Measurements from ENCODE around the gene CD40.

Gene CD40

DNA sequence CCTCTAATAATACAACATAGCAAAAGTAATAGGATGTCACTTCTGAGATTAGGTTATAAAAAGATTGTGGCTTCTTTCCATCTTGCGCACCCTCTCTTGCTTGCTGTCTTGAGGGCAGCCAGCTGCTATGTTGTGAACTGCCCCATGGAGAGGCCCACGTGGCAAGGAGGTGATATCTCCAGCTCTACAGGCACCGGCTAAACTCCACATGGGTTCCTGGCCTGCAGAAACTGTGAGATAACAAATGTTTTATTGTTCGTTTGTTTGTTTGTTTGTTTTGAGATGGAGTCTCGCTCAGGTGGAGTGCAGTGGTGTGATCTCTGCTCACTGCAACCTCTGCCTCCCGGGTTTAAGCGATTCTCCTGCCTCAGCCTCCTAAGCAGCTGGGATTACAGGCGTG lies 38.0 kb downstream of the CD40 start:
- DNase-seq (ENCODE audit: low read depth) = no peak
- TF ChIP-seq, protein P1, sequence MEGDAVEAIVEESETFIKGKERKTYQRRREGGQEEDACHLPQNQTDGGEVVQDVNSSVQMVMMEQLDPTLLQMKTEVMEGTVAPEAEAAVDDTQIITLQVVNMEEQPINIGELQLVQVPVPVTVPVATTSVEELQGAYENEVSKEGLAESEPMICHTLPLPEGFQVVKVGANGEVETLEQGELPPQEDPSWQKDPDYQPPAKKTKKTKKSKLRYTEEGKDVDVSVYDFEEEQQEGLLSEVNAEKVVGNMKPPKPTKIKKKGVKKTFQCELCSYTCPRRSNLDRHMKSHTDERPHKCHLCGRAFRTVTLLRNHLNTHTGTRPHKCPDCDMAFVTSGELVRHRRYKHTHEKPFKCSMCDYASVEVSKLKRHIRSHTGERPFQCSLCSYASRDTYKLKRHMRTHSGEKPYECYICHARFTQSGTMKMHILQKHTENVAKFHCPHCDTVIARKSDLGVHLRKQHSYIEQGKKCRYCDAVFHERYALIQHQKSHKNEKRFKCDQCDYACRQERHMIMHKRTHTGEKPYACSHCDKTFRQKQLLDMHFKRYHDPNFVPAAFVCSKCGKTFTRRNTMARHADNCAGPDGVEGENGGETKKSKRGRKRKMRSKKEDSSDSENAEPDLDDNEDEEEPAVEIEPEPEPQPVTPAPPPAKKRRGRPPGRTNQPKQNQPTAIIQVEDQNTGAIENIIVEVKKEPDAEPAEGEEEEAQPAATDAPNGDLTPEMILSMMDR (conservative IDR thresholded peaks at IDR 0.05; ENCODE audit: low read depth, low read length) = no peak
- no peak overlapping the region for H3K4me3 ChIP-seq (ENCODE audit: low read depth, low read length)

DNA sequence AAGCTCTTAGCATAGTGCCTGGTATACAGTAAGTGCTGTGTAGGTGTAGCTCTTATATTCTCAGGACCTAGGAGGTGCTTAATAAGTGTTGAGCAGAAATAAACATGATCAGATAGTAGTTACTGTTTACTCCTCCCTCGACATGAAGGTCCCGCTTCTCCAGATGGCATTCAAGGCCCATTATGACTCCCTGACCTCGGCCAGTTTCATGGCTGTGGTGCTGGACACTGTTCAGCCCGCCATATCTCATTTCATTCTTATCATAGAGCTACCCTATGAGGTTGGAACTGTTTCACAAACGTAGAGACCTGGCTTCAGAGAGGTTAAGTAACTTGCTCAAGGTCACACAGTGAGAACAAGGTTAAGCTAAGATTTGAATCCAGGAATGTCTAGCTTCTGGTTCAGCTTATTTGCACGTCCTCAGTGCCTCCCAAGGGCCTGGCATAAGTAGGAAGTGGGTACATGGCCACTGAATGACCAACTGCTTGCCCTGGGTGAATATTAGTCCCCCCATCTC lies 39.0 kb downstream of the CD40 start:
- H3K4me3 ChIP-seq (ENCODE audit: low read depth, low read length) = no peak overlapping the region
- no peak for DNase-seq (ENCODE audit: low read depth)
- TF ChIP-seq, protein P1 (conservative IDR thresholded peaks at IDR 0.05; ENCODE audit: low read depth, low read length) = no peak

DNA sequence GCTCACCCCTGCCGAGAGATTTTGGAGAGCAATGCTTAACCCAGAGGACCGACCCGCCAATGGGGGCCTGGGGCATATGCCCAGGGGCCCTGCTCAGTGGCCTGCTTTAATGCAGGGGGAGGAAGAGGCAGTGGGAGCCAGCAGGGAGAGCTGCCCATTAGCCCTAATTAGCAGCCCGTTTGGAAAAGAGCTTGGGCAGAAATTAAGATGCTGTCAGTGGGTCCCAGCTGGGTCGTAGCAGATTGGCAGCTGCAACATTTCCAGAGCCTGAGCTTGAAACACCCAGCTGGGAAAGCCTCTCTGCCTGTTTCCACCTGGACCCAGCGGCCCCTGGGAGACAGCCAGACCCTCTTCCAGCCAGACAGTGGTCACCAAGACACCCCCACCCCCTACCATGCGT lies 39.5 kb downstream of the CD40 start:
- no peak for DNase-seq (ENCODE audit: low read depth)

DNA sequence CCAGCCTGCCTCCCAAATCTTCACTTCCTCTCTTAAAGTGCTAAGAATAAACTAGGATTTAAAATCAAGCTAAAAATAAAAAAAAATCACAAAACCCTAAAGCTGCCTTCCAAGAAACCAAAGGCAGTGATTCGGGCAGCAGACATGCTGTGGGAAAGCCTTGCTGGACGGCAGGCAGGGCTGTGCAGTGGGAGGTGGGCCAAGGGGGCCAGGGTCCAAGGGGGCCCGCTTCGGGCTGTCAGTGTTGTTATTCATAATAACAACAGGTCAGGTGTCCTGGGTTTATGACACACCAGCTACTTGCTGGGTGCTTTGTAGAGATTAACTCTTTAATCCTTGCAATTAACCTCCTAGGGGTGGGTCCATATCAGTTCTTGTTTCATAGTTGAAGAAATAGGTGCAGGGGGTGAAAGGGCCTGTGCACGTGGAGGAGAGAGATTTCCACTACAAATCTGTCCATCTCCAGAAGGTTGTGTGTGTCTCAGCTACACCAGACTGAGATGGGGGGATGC lies 40.4 kb downstream of the CD40 start:
- TF ChIP-seq, protein P1 (conservative IDR thresholded peaks at IDR 0.05; ENCODE audit: low read depth, low read length) = no peak
- no peak overlapping the region for H3K4me3 ChIP-seq (ENCODE audit: low read depth, low read length)
- no peak for DNase-seq (ENCODE audit: low read depth)

More for the DNA sequence above, 39.5 kb downstream of the CD40 start:
- no peak overlapping the region for H3K4me3 ChIP-seq (ENCODE audit: low read depth, low read length)
- TF ChIP-seq, protein P1 (conservative IDR thresholded peaks at IDR 0.05; ENCODE audit: low read depth, low read length) = no peak

DNA sequence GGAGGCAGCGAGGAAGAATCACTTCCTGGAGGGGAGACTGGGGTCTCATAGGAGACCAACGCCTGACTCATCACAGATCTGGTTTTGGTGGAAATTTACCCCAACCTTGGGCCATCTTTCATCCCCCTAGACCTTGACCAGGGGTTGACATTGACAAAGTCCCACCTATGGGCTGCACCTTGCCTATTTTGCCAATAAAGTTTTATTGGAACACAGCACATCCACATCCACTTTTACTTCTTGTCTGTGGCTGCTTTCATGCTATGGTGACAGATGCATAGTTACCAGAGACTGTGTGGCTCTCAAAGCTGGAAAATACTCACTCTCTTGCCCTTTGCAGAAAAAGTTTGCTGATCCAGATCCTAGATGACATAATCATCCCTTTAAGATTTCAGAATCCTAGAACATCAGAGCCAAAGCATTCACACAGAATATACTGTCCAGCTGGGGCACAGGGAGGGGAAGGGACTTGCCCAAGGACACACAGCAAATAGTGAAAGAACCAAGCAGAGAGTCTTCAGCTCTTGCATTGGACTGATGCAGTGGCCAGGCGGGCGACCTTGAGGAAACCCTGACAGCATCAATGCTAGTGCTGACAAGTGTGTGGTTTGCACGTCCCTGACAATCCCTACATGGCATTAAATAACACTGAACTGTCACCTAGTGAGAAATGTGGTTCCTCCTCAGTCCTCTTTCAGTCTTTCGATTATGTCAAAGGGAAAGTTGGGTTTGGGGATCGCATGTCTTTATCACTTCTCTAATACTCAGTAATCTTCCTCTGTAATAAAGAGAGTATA lies 41.2 kb downstream of the CD40 start:
- TF ChIP-seq, protein P1 (conservative IDR thresholded peaks at IDR 0.05; ENCODE audit: low read depth, low read length) = no peak
- no peak for DNase-seq (ENCODE audit: low read depth)

DNA sequence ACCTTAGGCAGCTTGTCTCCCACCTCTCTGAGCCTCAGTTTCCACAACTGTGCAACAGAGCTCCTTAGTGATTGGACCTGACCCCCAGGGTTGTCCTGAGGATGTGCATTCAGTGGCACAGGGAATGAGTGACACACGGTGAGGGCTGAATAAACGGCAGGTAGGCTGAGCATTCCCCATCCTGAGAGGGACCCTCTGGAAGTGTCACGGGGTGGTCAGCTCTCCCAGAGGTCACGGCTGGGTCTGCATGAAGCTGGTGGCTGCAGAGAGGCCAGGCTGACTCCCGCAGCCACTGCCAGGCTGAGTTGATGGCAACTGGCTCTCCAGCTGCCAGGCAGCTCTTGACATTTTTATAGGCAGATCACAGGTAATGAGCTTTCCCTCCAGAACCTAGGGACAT lies 42.5 kb downstream of the CD40 start:
- DNase-seq (ENCODE audit: low read depth) = no peak
- TF ChIP-seq, protein P1 (conservative IDR thresholded peaks at IDR 0.05; ENCODE audit: low read depth, low read length) = no peak
- no peak overlapping the region for H3K4me3 ChIP-seq (ENCODE audit: low read depth, low read length)

More for the DNA sequence above, 41.2 kb downstream of the CD40 start:
- H3K4me3 ChIP-seq (ENCODE audit: low read depth, low read length) = no peak overlapping the region
